HepG2 (cell line): ENCODE results near the gene MAP2K7. TPM values are rescaled to one million over a fixed set of nuclear protein-coding genes. Genes with fewer than 3 reads are reported as not detected.

Experiments used
- BORCS8-MEF2B ChIP-seq: sonication (generic); formaldehyde crosslinking; IDR thresholded peaks from 2 replicates; pipeline ENCODE4 v1.8.0; 2022; ENCODE audit warnings: mild to moderate bottlenecking, missing genetic modification reagents
- CENPBD1 ChIP-seq: sonication (generic); formaldehyde crosslinking; IDR thresholded peaks from 2 replicates; pipeline ENCODE4 v1.8.0; 2022; ENCODE audit warnings: missing genetic modification reagents, low read depth, mild to moderate bottlenecking, borderline replicate concordance
- CTCF ChIP-seq: sonication (generic); formaldehyde crosslinking; IDR thresholded peaks from 2 replicates; pipeline ENCODE4 v1.5.0; 2020; ENCODE audit warnings: mild to moderate bottlenecking, missing genetic modification reagents, moderate library complexity
- GATAD2A ChIP-seq: IDR thresholded peaks from 2 replicates; pipeline ENCODE4 v1.6.1; 2016
- IRX3 ChIP-seq: sonication (generic); formaldehyde crosslinking; IDR thresholded peaks from 2 replicates; pipeline ENCODE4 v1.8.1; 2023; ENCODE audit warnings: mild to moderate bottlenecking, low read depth, missing genetic modification reagents, borderline replicate concordance
- KAT7 ChIP-seq: IDR thresholded peaks from 2 replicates; pipeline ENCODE4 v1.6.1; 2018; ENCODE audit warnings: borderline replicate concordance, missing compliant biosample characterization
- KDM3A ChIP-seq: IDR thresholded peaks from 2 replicates; pipeline ENCODE4 v1.6.1; 2018; ENCODE audit warnings: low read depth, missing compliant biosample characterization
- MYNN ChIP-seq: sonication (generic); formaldehyde crosslinking; IDR thresholded peaks from 2 replicates; pipeline ENCODE4 v1.4.0; 2020; ENCODE audit warnings: mild to moderate bottlenecking, low read depth, missing genetic modification reagents
- NCOR1 ChIP-seq: fragments of 200-600 bp; sonication (generic); IDR thresholded peaks from 2 replicates; pipeline ENCODE4 v1.7.0; 2017; ENCODE audit warnings: antibody characterized with exemption, low read length, borderline replicate concordance
- NFKBIZ ChIP-seq: IDR thresholded peaks from 2 replicates; pipeline ENCODE4 v1.6.1; 2018; ENCODE audit warnings: missing genetic modification reagents, missing compliant biosample characterization
- PLSCR1 ChIP-seq: sonication (generic); formaldehyde crosslinking; IDR thresholded peaks from 2 replicates; pipeline ENCODE4 v1.5.0; 2020; ENCODE audit warnings: missing genetic modification reagents, mild to moderate bottlenecking, borderline replicate concordance
- SOX6 ChIP-seq, 2 experiments: fragments of 450-650 bp in 1 of 2; sonication (generic) in 1 of 2; formaldehyde crosslinking in 1 of 2; IDR thresholded peaks; 2 replicates each; pipeline versions ENCODE4 v1.4.0 to v1.6.1; 2017 to 2020; ENCODE audit warnings: antibody characterized with exemption in 1 of 2, mild to moderate bottlenecking in 1 of 2, missing genetic modification reagents in 1 of 2
- TGIF2 ChIP-seq: IDR thresholded peaks from 2 replicates; pipeline ENCODE4 v1.6.1; 2016; ENCODE audit warnings: control low read depth, missing compliant biosample characterization
- ZNF124 ChIP-seq: sonication (generic); formaldehyde crosslinking; IDR thresholded peaks from 2 replicates; pipeline ENCODE4 v1.4.0; 2020; ENCODE audit warnings: missing genetic modification reagents
- ZNF160 ChIP-seq: sonication (generic); formaldehyde crosslinking; IDR thresholded peaks from 2 replicates; pipeline ENCODE4 v1.8.0; 2022; ENCODE audit warnings: mild to moderate bottlenecking, inconsistent platforms, missing genetic modification reagents
- ZNF605 ChIP-seq: sonication (generic); formaldehyde crosslinking; IDR thresholded peaks from 2 replicates; pipeline ENCODE4 v1.8.0; 2022; ENCODE audit warnings: mild to moderate bottlenecking, missing genetic modification reagents
- ZNF644 ChIP-seq: IDR thresholded peaks from 2 replicates; pipeline ENCODE4 v1.6.1; 2016; ENCODE audit warnings: low read depth
- polyA plus RNA-seq, 8 experiments: library from polyadenylated mRNA; depleted of rRNA in 3 of 8; stranded (reverse) in 7 of 8; unstranded in 1 of 8; fragments of >200 nt; fragmentation: Illumina TruSeq in 4 of 8; extraction: Trizol in 4 of 8; gene quantifications; 2 replicates each; pipeline versions ENCODE4 v1.2.1 to v1.2.3, GENCODE V29; 2011 to 2016; ENCODE audit warnings: low read depth in 4 of 8, missing spikeins in 1 of 8, mixed read lengths in 1 of 8; ENCODE audit not compliant: insufficient read depth in 1 of 8
- total RNA-seq, 5 experiments: library from RNA; depleted of rRNA; stranded (reverse); fragments of >200 nt; fragmentation: Illumina TruSeq; extraction: Trizol; gene quantifications; 2 replicates each; pipeline ENCODE4 v1.2.3, GENCODE V29; 2016; ENCODE audit warnings: low read depth in 1 of 5
- TF ChIP-seq, protein P1 (sequence below), 2 experiments: sonication (generic) in 1 of 2; formaldehyde crosslinking in 1 of 2; IDR thresholded peaks; 2 replicates each; pipeline versions ENCODE4 v1.4.0 to v1.6.1; 2018 to 2020; ENCODE audit warnings: missing genetic modification reagents in 2 of 2, borderline replicate concordance in 1 of 2, low read depth in 1 of 2, mild to moderate bottlenecking in 1 of 2, missing biosample characterization in 1 of 2
- TF ChIP-seq, protein P2 (sequence below): sonication (generic); formaldehyde crosslinking; IDR thresholded peaks from 2 replicates; pipeline ENCODE4 v1.5.0; 2020; ENCODE audit warnings: mild to moderate bottlenecking, missing genetic modification reagents

Gene MAP2K7
- total and polyA plus RNA-seq, 2 of the 13 experiments (the other 11 are each of a cell fraction or from before 2014, with no cell fraction given), result 9.0 to 10.8 TPM

DNA sequence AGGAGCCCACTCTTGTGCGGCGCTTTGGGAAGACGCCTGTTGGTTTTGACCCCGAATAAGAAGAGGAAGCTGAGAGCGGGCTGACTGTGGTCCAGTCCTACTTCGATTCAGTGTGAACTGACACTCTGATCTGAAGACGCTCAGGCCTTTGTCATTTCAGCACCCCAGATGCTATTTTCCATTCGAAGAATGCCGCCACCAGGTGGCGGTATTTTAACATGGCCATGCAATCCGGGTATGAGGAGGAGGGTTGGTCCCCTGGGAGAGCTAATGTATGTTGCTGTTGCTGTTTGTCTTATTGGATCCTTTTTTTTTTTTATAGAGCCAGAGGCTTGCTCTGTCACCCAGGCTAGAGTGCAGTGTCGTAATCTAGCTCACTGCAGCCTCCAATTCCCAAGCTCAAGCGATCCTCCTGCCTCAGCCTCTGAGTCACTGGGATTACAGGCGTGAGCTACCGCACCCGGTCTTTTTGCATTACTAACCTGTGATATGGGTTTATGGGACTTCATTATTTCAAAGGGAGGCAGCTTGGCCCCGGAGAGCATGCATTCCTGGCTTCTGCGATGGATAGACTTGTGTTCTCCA is 40.6 kb downstream of the MAP2K7 start (continued):
- TF ChIP-seq CENPBD1 (no peak), ZNF605 (CRISPR knock-in tag) (0 out of 2 replicates have a peak, but pooled peaks have one; percentile 23), GATAD2A (CRISPR knock-in tag) (peak; percentile 51; the same call in 1 of the 2 replicates), SOX6 (IDR thresholded peaks at IDR 0.05) (no peak), SOX6 (CRISPR knock-in tag; IDR thresholded peaks at IDR 0.05) (peak; percentile 5; the same call in 1 of the 2 replicates), TGIF2 (CRISPR knock-in tag) (0 out of 2 replicates have a peak, but pooled peaks have one; percentile 30), ZNF160 (CRISPR knock-in tag) (0 out of 2 replicates have a peak, but pooled peaks have one; percentile 0), MYNN (CRISPR knock-in tag) (no peak), PLSCR1 (no peak), ZNF124 (CRISPR knock-in tag) (no peak), NFKBIZ (CRISPR knock-in tag) (no peak), NCOR1 (no peak), KDM3A (CRISPR knock-in tag) (no peak), IRX3 (CRISPR knock-in tag) (no peak), ZNF644 (CRISPR knock-in tag) (no peak), KAT7 (no peak), BORCS8-MEF2B (CRISPR knock-in tag) (0 out of 2 replicates have a peak, but pooled peaks have one; percentile 2), CTCF (CRISPR knock-in tag) (peak; percentile 81)
- TF ChIP-seq, protein P1, sequence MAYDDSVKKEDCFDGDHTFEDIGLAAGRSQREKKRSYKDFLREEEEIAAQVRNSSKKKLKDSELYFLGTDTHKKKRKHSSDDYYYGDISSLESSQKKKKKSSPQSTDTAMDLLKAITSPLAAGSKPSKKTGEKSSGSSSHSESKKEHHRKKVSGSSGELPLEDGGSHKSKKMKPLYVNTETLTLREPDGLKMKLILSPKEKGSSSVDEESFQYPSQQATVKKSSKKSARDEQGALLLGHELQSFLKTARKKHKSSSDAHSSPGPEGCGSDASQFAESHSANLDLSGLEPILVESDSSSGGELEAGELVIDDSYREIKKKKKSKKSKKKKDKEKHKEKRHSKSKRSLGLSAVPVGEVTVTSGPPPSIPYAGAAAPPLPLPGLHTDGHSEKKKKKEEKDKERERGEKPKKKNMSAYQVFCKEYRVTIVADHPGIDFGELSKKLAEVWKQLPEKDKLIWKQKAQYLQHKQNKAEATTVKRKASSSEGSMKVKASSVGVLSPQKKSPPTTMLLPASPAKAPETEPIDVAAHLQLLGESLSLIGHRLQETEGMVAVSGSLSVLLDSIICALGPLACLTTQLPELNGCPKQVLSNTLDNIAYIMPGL (CRISPR knock-in tag; IDR thresholded peaks at IDR 0.05; ENCODE audit: borderline replicate concordance in 1 of 2, low read depth in 1 of 2), result peak in 1 of 2 experiments; percentile 43; a peak in 1 of 4 replicates
- TF ChIP-seq, protein P2, sequence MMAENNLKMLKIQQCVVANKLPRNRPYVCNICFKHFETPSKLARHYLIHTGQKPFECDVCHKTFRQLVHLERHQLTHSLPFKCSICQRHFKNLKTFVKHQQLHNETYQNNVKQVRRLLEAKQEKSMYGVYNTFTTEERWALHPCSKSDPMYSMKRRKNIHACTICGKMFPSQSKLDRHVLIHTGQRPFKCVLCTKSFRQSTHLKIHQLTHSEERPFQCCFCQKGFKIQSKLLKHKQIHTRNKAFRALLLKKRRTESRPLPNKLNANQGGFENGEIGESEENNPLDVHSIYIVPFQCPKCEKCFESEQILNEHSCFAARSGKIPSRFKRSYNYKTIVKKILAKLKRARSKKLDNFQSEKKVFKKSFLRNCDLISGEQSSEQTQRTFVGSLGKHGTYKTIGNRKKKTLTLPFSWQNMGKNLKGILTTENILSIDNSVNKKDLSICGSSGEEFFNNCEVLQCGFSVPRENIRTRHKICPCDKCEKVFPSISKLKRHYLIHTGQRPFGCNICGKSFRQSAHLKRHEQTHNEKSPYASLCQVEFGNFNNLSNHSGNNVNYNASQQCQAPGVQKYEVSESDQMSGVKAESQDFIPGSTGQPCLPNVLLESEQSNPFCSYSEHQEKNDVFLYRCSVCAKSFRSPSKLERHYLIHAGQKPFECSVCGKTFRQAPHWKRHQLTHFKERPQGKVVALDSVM, result peak; percentile 89
